ENCODE data around the gene DGKG. TPM values are rescaled to one million over a fixed set of nuclear protein-coding genes. Genes with fewer than 3 reads are reported as not detected.

DGKG gene
- polyA plus RNA-seq (ENCODE audit: insufficient read length) = 0.43 TPM
- long read RNA-seq, donor 1 = 0 reads
- long read RNA-seq, donor 2 = 0 reads
- long read RNA-seq, donor 3 = 0 reads
- long read RNA-seq, donor 4 = 0 reads
- long read RNA-seq, donor 5 = 0 reads
- long read RNA-seq, donor 6 = 0 reads
- long read RNA-seq, donor 7 = 0 reads
- long read RNA-seq, donor 8 = 0 reads

GRCh38 chr3:186361762-186362536 lies at the start of gene DGKG:
Gene DGKG (minus strand): TSS chr3:186362234. CDS start chr3:186320459, 41,775 bp downstream.
- no peak for DNase-seq

GRCh38 chr3:186411089-186411488 lies 49.1 kb upstream of the DGKG start:
- DNase-seq = no peak

GRCh38 chr3:186406669-186407635 lies 44.9 kb upstream of the DGKG start:
- no peak for DNase-seq

DNA sequence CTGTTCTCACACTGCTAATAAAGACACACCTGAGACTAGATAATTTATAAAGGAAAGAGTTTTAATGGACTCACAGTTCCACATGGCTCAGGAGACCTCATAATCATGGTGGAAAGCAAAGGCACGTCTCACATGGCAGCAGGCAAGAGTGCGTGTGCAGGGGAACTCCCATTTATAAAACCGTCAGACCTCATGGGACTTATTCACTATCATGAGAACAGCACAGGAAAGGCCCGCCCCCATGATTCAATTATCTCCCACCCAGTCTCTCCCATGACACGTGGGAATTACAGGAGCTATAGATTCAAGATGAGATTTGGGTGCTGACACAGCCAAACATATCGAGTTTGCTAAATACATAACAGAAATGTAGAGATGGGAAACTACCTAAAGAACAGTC lies 39.5 kb upstream of the DGKG start:
- no peak for DNase-seq

DNA sequence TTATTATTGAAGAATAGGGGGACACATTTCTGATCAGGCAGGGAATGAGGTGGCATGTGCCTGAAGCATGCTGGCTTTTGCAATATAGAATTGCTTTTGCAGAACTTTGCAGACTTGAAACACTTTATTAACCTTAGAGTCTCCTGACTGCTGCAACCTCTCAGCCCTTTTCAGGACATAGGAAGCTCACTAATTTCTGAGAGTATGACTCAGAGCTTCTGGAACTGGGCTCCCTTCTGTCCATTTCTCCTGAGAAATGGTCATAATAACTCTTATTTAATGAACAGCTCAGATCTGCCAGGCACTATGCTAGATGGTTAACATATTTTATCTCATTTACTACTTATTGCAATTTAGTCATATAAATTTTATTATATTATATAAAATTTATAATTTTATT lies 38.6 kb upstream of the DGKG start:
- no peak for DNase-seq

- DNase-seq = no peak
Observed at GRCh38 chr3:186400026-186400425, 38.0 kb upstream of the DGKG start.

DNA sequence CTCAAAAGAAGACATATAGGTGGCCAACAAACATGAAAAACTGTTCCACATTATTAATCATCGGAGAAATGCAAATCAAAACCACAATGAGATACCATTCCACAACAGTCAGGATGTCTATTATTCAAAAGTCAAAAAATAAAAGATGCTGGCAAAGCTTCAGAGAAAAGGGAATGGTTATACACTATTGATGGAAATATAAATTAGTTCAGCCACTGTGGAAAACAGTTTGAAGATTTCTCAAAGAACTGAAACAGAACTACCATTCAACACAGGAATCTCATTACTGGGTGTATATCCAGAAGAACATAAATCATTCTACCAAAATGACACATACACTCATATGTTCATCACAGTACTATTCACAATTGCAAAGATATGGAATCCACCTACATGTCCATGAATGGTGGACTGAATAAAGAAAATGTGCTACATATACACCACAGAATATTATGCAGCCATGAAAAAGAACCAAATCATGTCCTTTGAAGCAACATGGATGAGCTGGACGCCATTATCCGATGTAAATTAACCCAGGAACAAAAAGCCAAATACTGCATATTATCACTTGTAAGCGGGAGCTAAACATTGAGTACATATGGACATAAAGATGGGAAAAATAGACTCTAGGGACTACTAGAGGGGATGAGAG lies 32.7 kb upstream of the DGKG start:
- DNase-seq = no peak

- no peak for DNase-seq
Observed at GRCh38 chr3:186386883-186387560, 25.0 kb upstream of the DGKG start.

GRCh38 chr3:186385856-186386602 lies 24.0 kb upstream of the DGKG start:
- no peak for DNase-seq

DNA sequence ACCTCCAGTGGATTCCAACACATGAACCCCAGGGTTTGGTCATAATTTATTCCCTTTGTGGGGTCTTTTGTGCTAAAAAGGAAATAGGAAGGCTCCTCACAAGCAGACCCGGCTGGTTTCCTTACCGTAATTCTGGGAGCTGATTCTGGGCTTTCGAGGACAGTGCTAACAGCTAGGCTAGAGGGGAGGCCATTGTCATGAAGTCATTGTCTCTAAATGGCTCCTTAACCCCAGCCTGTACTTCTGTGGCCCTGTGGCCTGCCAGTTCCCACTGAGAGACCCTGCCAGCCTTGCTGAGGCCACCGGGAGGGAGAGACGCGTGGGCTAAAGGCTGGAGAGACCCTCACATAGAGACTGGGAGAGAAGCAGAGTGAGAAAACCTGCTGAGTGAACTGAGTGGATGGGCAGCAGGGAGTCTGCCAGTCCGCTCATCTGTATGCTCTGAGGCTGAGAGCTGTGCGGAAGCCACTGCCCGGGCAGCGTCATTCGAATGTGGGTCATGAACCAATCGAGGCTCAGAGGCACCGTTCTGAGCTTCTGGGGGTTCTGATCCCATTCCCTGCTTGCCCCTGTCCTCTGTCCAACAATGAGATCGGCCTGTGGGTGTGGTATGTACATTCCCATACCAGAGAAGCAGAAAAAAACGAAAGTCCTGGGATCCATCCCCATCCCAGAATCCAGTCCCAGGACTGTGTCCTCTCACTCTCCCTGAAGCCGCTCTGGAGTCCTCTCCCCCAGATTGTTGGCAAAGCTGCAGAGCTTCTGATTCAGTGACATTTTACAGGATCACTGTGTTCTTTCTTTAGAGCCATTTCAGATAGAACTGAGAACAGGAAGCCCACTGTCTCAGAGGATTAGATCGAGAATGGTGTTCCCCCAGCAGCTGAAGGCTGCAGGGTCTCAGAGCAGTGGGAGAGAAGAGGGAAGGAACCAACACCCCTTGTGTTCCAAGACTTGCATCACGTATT lies 21.3 kb upstream of the DGKG start:
- DNase-seq = no peak

GRCh38 chr3:186382217-186382885 lies 20.3 kb upstream of the DGKG start:
- DNase-seq = no peak

GRCh38 chr3:186381424-186382216 lies 19.6 kb upstream of the DGKG start:
- DNase-seq = no peak

DNA sequence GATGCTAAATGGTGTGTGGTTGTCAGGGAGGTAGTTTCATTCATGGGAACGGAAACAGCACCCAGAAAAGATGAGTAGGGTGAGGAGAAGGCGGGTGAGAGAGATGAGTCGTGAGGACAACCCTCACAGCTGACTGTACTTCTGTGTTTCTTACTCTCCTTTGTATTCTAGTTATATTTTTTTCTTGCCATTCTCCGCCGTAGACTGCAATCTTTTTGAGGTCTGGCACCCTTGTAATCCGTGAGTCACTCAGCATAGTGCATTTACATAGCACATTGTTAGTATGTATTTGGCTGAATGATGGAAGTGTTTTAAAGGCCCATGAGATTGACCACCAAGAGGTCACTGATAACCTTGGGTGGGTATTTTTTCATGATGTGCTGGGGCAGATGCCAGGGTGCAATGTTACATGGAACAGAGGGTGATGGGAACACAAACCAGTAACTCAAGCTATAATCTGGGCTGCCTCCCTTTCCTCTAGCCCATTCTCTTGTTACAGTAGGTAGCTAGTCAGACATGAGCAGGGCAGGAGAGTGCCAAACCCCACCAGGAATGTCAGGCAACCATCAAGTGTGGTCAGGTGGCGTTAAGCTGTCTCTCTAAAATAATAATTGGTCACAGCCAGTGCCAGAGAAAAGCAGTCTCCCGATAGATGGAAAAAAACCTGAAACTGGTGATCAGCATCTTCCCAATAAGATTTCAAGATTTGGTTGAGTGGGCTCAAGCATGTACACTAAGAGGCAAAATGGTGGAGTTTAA lies 18.8 kb upstream of the DGKG start:
- DNase-seq = no peak

DNA sequence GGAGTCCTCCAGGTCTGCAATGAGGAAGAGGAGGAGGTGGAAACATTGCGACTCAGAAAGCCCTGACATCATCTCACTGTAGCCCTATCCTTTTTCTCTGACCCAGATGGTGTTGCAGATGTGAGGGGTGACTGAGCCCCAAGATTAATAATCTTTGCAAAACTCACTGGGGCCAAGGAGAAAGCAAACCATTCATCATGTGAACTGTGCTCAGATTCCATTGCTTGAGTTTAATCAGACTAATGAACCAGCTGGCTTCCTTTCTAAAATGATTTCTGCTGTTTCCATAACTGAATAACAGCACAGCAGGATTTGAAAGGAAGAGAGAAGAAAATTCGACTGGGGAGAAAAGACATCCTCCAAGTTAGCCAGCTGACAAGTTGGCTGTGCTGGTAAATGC lies 13.4 kb upstream of the DGKG start:
- no peak for DNase-seq

DNA sequence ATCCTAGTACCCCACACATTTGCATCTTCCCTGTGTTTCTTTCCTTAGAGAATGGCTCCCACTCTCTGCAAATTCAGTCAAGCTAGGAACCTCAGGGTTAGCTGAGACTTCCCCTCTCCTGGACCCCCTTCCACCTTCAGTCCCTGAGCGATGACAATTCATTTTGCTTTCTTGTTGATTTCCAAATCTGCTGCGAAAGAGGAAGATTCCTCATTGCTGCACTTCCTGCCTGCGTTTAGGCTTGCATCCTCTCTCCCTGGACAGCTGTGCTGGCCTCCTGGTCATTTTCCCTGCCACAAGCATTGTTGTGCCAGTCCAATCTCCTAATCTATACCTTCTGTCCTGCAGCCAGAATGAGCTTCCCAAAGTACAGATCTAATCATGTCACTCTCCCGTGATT lies 12.3 kb upstream of the DGKG start:
- no peak for DNase-seq

GRCh38 chr3:186369217-186369616 lies 7.2 kb upstream of the DGKG start:
- DNase-seq = no peak

DNA sequence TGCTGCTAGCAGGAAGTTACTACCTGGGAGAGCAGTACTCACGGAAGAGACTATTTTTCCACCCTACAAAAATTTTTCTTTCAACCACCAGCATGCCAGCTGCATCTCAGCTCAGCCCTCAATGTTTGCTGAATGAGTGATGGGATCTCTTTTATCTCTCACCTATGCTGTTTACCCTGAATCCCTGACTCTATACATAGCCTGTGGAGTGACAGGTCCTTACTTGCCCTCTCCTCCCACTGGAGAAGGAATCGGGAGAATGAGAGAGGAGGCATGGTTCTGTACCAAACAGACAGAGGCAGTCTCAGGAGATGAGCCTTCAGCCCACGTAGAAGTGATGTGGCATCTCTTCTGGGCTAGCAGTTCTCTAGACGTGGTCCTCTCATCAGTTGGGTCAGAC lies 6.7 kb upstream of the DGKG start:
- no peak for DNase-seq
